H1 (cell line): ENCODE measurements around the gene LENG9. TPM values are rescaled to one million over a fixed set of nuclear protein-coding genes. Genes with fewer than 3 reads are reported as not detected.

ENCODE experiments used
- CTCF ChIA-PET: fragments of 300-600 bp; sonication (Branson Sonifier 250); formaldehyde crosslinking; loops from one replicate; lab custom pipeline; 2021; ENCODE audit not compliant: partially characterized antibody; lab: Charles Lee
- POLR2A ChIA-PET: fragments of 300-600 bp; sonication (Branson Sonifier 250); formaldehyde crosslinking; loops from one replicate; lab custom pipeline; 2021; ENCODE audit warnings: inconsistent platforms; ENCODE audit not compliant: partially characterized antibody; lab: Charles Lee
- DNase-seq, 2 experiments: peaks; one replicate each; pipeline versions ENCODE4 v3.0.0 to v3.0.0-alpha.2; 2010 to 2022; ENCODE audit warnings: low spot score in 2 of 2, low read depth in 1 of 2, mixed read lengths in 1 of 2
- FAIRE-seq: peaks from 2 replicates; lab custom pipeline; 2011; peaks lifted over from hg19 to GRCh38; lab: Jason Lieb, UNC
- H2AFZ ChIP-seq: 2 replicates; pipeline ENCODE4 v1.8.1; 2012; ENCODE audit warnings: low read length, inconsistent platforms
- H2AK5ac ChIP-seq: 2 replicates; pipeline ENCODE4 v1.6.1; 2013; ENCODE audit warnings: low read depth, low read length
- H2BK120ac ChIP-seq: replicated peaks from 2 replicates; pipeline ENCODE3; 2013; ENCODE audit warnings: low read depth, low read length, inconsistent platforms
- H2BK12ac ChIP-seq: 2 replicates; pipeline ENCODE4 v1.6.1; 2013; ENCODE audit warnings: low read depth, low read length
- H2BK15ac ChIP-seq: 2 replicates; pipeline ENCODE4 v1.6.1; 2013; ENCODE audit warnings: low read length
- H2BK20ac ChIP-seq: 2 replicates; pipeline ENCODE4 v1.6.1; 2013; ENCODE audit warnings: low read length
- H2BK5ac ChIP-seq: 2 replicates; pipeline ENCODE4 v1.6.1; 2013; ENCODE audit warnings: low read depth, low read length
- H3K14ac ChIP-seq: 2 replicates; pipeline ENCODE4 v1.6.1; 2013; ENCODE audit warnings: inconsistent platforms; ENCODE audit not compliant: insufficient read length
- H3K18ac ChIP-seq: 2 replicates; pipeline ENCODE4 v1.6.1; 2013; ENCODE audit warnings: low read length; ENCODE audit errors: extremely low read depth
- H3K23ac ChIP-seq: 2 replicates; pipeline ENCODE4 v1.6.1; 2013; ENCODE audit warnings: inconsistent platforms; ENCODE audit not compliant: insufficient read length
- H3K23me2 ChIP-seq: 2 replicates; pipeline ENCODE4 v1.6.1; 2013; ENCODE audit warnings: low read depth, low read length
- H3K27ac ChIP-seq: 2 replicates; pipeline ENCODE4 v1.6.1; 2011; ENCODE audit warnings: low read depth, low read length, inconsistent platforms
- H3K27me3 ChIP-seq, 4 experiments: replicated peaks in 1 of 4; 1 replicate in 1 of 4; 2 replicates in 3 of 4; pipeline versions ENCODE4 v1.6.1 to v1.8.1; 2011 to 2013; ENCODE audit warnings: low read length in 3 of 4, mild to moderate bottlenecking in 3 of 4, inconsistent platforms in 2 of 4, mixed read lengths in 2 of 4, moderate library complexity in 1 of 4; ENCODE audit not compliant: control insufficient read depth in 3 of 4, insufficient read depth in 3 of 4; ENCODE audit errors: extremely low read depth in 1 of 4
- H3K36me3 ChIP-seq, 4 experiments: 2 replicates each; pipeline versions ENCODE4 v1.6.1 to v1.8.1; 2011 to 2013; ENCODE audit warnings: mild to moderate bottlenecking in 4 of 4, low read length in 3 of 4, moderate library complexity in 2 of 4, control low read depth in 1 of 4, inconsistent platforms in 1 of 4; ENCODE audit not compliant: insufficient read depth in 4 of 4, control insufficient read depth in 2 of 4
- H3K4ac ChIP-seq: replicated peaks from 2 replicates; pipeline ENCODE3; 2013; ENCODE audit warnings: low read length, low read depth, mixed read lengths, inconsistent platforms; ENCODE audit not compliant: insufficient read length
- H3K4me1 ChIP-seq, 4 experiments: replicated peaks in 1 of 4; 1 replicate in 1 of 4; 2 replicates in 3 of 4; pipeline versions ENCODE4 v1.6.1 to v1.8.1; 2011 to 2013; ENCODE audit warnings: low read length in 3 of 4, inconsistent platforms in 2 of 4, mixed read lengths in 1 of 4; ENCODE audit not compliant: insufficient read depth in 4 of 4, control insufficient read depth in 3 of 4
- H3K4me2 ChIP-seq, 2 experiments: 2 replicates each; pipeline versions ENCODE4 v1.6.1 to v1.8.1; 2011 to 2013; ENCODE audit warnings: low read depth in 2 of 2, low read length in 2 of 2, control low read depth in 1 of 2, inconsistent platforms in 1 of 2, mild to moderate bottlenecking in 1 of 2; ENCODE audit not compliant: insufficient read depth in 1 of 2
- H3K4me3 ChIP-seq, 4 experiments: fragments of 200-600, 300-600 bp in 1 of 4; sonication (generic), shearing (Covaris generic), sonication (Bioruptor Twin) in 1 of 4; 2 replicates each; pipeline versions ENCODE4 v1.5.1 to v1.8.1; 2011 to 2016; ENCODE audit warnings: low read length in 4 of 4, low read depth in 3 of 4, control low read depth in 2 of 4, inconsistent platforms in 2 of 4, mild to moderate bottlenecking in 2 of 4, mixed read lengths in 1 of 4, moderate library complexity in 1 of 4; ENCODE audit not compliant: insufficient read depth in 2 of 4; ENCODE audit errors: extremely low read depth in 1 of 4
- H3K56ac ChIP-seq: replicated peaks from 2 replicates; pipeline ENCODE3; 2013; ENCODE audit warnings: low read depth, mild to moderate bottlenecking, mixed read lengths, low read length, inconsistent platforms; ENCODE audit not compliant: insufficient read length
- H3K79me1 ChIP-seq: 2 replicates; pipeline ENCODE4 v1.6.1; 2013; ENCODE audit warnings: low read depth, low read length, control low read depth
- H3K79me2 ChIP-seq, 2 experiments: 2 replicates each; pipeline versions ENCODE4 v1.6.1 to v1.8.1; 2012 to 2013; ENCODE audit warnings: low read length in 2 of 2, mild to moderate bottlenecking in 2 of 2, inconsistent platforms in 1 of 2; ENCODE audit not compliant: insufficient read depth in 2 of 2, control insufficient read depth in 1 of 2
- H3K9ac ChIP-seq, 4 experiments: replicated peaks in 1 of 4; 1 replicate in 1 of 4; 2 replicates in 3 of 4; pipeline versions ENCODE4 v1.6.1 to v1.8.1; 2011 to 2013; ENCODE audit warnings: low read depth in 3 of 4, low read length in 3 of 4, control low read depth in 2 of 4, mild to moderate bottlenecking in 2 of 4, moderate library complexity in 2 of 4, inconsistent platforms in 1 of 4; ENCODE audit errors: extremely low read depth in 1 of 4
- H3K9me3 ChIP-seq, 2 experiments: 2 replicates each; pipeline versions ENCODE4 v1.6.1 to v1.8.1; 2012 to 2013; ENCODE audit warnings: mild to moderate bottlenecking in 2 of 2, moderate library complexity in 2 of 2, control low read depth in 1 of 2, inconsistent platforms in 1 of 2, low read depth in 1 of 2, low read length in 1 of 2, mixed read lengths in 1 of 2; ENCODE audit not compliant: insufficient read depth in 2 of 2
- H4K20me1 ChIP-seq, 2 experiments: replicated peaks in 1 of 2; 2 replicates each; pipeline versions ENCODE3 to v1.8.1; 2011 to 2013; ENCODE audit warnings: inconsistent platforms in 2 of 2, low read length in 2 of 2, mild to moderate bottlenecking in 1 of 2; ENCODE audit not compliant: insufficient read depth in 2 of 2, control insufficient read depth in 1 of 2
- H4K5ac ChIP-seq: 2 replicates; pipeline ENCODE4 v1.6.1; 2013; ENCODE audit warnings: low read length, low read depth, mixed read lengths, inconsistent platforms; ENCODE audit not compliant: insufficient read length
- H4K8ac ChIP-seq: 2 replicates; pipeline ENCODE4 v1.8.0; 2013; ENCODE audit warnings: mild to moderate bottlenecking, moderate library complexity, low read length, inconsistent platforms; ENCODE audit not compliant: insufficient read depth; ENCODE audit errors: extremely low read depth
- H4K91ac ChIP-seq: replicated peaks from 2 replicates; pipeline ENCODE3; 2013; ENCODE audit warnings: low read length, mixed read lengths, inconsistent platforms; ENCODE audit not compliant: insufficient read length
- BACH1 ChIP-seq: IDR thresholded peaks from 2 replicates; pipeline ENCODE4 v1.6.1; 2012; ENCODE audit warnings: low read length, improper control_type of control experiment
- CBX8 ChIP-seq: fragments of 300-800, 300-1000 bp; sonication (generic); IDR thresholded peaks from 2 replicates; pipeline ENCODE4 v1.7.1; 2016; ENCODE audit warnings: low read depth, low read length, borderline replicate concordance
- KDM4A ChIP-seq: IDR thresholded peaks from one replicate; pipeline ENCODE4 v1.7.1; 2012; ENCODE audit warnings: low read depth, mild to moderate bottlenecking, moderate library complexity, low read length, inconsistent platforms; ENCODE audit not compliant: severe bottlenecking
- POLR2AphosphoS5 ChIP-seq: IDR thresholded peaks from 2 replicates; pipeline ENCODE4 v1.6.1; 2011; ENCODE audit warnings: low read depth, low read length
- RFX5 ChIP-seq: IDR thresholded peaks from 2 replicates; pipeline ENCODE4 v1.6.1; 2011; ENCODE audit warnings: low read depth, low read length, improper control_type of control experiment, borderline replicate concordance
- SIN3A ChIP-seq, 2 experiments: IDR thresholded peaks in 1 of 2; conservative IDR thresholded peaks in 1 of 2; 2 replicates each; pipeline ENCODE4 v1.6.1; 2011 to 2012; ENCODE audit warnings: low read length in 2 of 2, improper control_type of control experiment in 1 of 2, low read depth in 1 of 2, mild to moderate bottlenecking in 1 of 2
- WGBS, 2 experiments: shearing (Covaris generic) in 1 of 2; methylation state at CpG; one replicate each; pipeline versions ENCODE4 v1.1.6 to v1.1.7; 2013 to 2015; ENCODE audit warnings: low lambda C conversion rate in 2 of 2, mixed read lengths in 2 of 2, inconsistent platforms in 1 of 2, low coverage in 1 of 2, missing lambda C conversion rate in 1 of 2; ENCODE audit not compliant: insufficient replicate concordance in 2 of 2, insufficient coverage in 1 of 2, insufficient read length in 1 of 2; ENCODE audit errors: extremely low coverage in 1 of 2, missing lambda C conversion rate in 1 of 2; 5-methylcytosine and 5-hydroxymethylcytosine counted together
- polyA plus RNA-seq, 7 experiments: library from polyadenylated mRNA; depleted of rRNA in 3 of 7; stranded (reverse) in 5 of 7; unstranded in 2 of 7; fragments of >200 nt in 5 of 7; fragments of 200-250 nt in 2 of 7; gene quantifications; 1 replicate in 5 of 7; 2 replicates in 1 of 7; 4 replicates in 1 of 7; pipeline versions ENCODE4 v1.2.1 to v1.2.3, GENCODE V29; 2011 to 2013; ENCODE audit warnings: missing spikeins in 2 of 7, mixed read lengths in 2 of 7
- total RNA-seq: library from RNA; stranded (reverse); fragmentation: NEBNext Ultra II Directional; extraction: Animal tissue kit (Norgen Biotek cat#: 25700); gene quantifications from 2 replicates; pipeline ENCODE4 v1.2.1, GENCODE V29; 2021

LENG9 gene
- total and polyA plus RNA-seq, 2 of the 8 experiments (the other 6 are each of a cell fraction or from before 2014, with no cell fraction given): 1.6 to 3.9 TPM

DNA sequence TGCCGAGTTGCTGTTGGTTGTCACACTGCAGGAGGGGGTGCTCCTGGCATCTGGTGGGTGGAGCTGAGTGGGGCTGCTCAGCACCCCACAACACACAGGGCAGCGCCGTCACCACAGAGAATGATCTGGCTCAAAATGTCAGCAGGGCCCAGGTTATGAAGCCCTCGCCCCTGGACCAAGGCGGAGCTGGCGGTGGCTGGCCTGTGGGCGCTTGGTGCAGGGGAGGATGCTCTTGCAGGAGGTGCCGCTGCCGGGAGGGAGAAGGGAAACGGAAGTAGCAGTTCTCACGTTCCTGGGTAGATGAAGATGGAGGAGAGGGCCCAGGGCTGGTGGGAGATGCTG lies 28.7 kb downstream of the LENG9 start:
- Histone ChIP-seq H4K5ac (no peak overlapping the region), H2BK120ac (no peak overlapping the region), H2BK15ac (0 out of 2 replicates have a peak overlapping the region, but pooled peaks have one; percentile 16), H3K14ac (no peak overlapping the region), H4K91ac (no peak overlapping the region), H4K20me1 (peaks cover 11 to 24% of the 10 kb centered on the region in 2 experiments), H2AK5ac (peak overlapping the region; percentile 93; the same call in 1 of the 2 replicates), H3K27me3 (peaks cover 0 to 2% (median 0%) of the 10 kb centered on the region in 4 experiments; a peak in 1 of 7 replicates), H3K4ac (no peak overlapping the region), H3K79me2 (no peaks in the 10 kb centered on the region), H3K4me3 (no peak overlapping the region), H3K4me2 (0 out of 4 replicates have a peak overlapping the region, but pooled peaks of 1 of the 2 experiments have one; percentile 0), H2BK20ac (no peak overlapping the region), H3K79me1 (peaks cover 7% of the 10 kb centered on the region; the same call in 1 of the 2 replicates), H3K9ac (peak overlapping the region in 1 of 4 experiments; percentile 17; a peak in 2 of 7 replicates), H3K9me3 (no peaks in the 10 kb centered on the region), H2BK5ac (no peak overlapping the region), H3K4me1 (peaks cover 0 to 36% (median 23%) of the 10 kb centered on the region in 4 experiments; a peak in 6 of 7 replicates), H3K23me2 (peaks cover 4% of the 10 kb centered on the region), H3K18ac (no peak overlapping the region; the same call in 1 of the 2 replicates), H3K27ac (no peak overlapping the region), H3K23ac (no peak overlapping the region), H3K56ac (no peak overlapping the region), H2AFZ (no peak overlapping the region), H4K8ac (peak overlapping the region; percentile 6; the same call in 1 of the 2 replicates), H2BK12ac (no peak overlapping the region), H3K36me3 (peaks cover 0 to 6% (median 0%) of the 10 kb centered on the region in 4 experiments; a peak in 1 of 8 replicates)
- no peak for TF ChIP-seq RFX5
- no peak for TF ChIP-seq BACH1
- TF ChIP-seq CBX8: no peak
- no peak for TF ChIP-seq KDM4A
- TF ChIP-seq SIN3A (conservative IDR thresholded peaks at IDR 0.05 in 1 of 2, IDR thresholded peaks at IDR 0.05 in 1 of 2; ENCODE audit: low read depth in 1 of 2, low read length in 2 of 2): no peak
- 0 out of 2 replicates have a peak, but pooled peaks have one; percentile 5 for TF ChIP-seq POLR2AphosphoS5
- FAIRE-seq (no peak), DNase-seq (no peak)
- CTCF ChIA-PET: interaction anchor here (7.4 kb wide), 1 partner anchor 43 kb away, joined by 109 read pairs; no protein-coding TSS in a partner anchor
- 77% methylated on average over 11 of the region's 11 CpGs; no CpG with 5 or more reads in 1 of the 2 experiments for WGBS, 2 experiments
- POLR2A ChIA-PET: interaction anchor here (0.7 to 13.5 kb wide), 6 partner anchors 14 to 27 kb away, joined by 4 to 133 read pairs (median 8); partner anchors contain the start of genes LENG8 and TTYH1
